IPS-11a (cell line): ENCODE measurements around the gene FAAP24.
"Not testable (repeated sequence)": the region's sequence is repeated elsewhere in the genome, so short reads cannot be mapped to it uniquely, and the experiment has no call there.

Source experiments
- H3K4me3 ChIP-seq: one replicate; pipeline ENCODE4 v1.5.1; 2013; ENCODE audit warnings: low read depth, low read length, control low read depth

The FAAP24 gene, protein sequence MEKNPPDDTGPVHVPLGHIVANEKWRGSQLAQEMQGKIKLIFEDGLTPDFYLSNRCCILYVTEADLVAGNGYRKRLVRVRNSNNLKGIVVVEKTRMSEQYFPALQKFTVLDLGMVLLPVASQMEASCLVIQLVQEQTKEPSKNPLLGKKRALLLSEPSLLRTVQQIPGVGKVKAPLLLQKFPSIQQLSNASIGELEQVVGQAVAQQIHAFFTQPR

DNA sequence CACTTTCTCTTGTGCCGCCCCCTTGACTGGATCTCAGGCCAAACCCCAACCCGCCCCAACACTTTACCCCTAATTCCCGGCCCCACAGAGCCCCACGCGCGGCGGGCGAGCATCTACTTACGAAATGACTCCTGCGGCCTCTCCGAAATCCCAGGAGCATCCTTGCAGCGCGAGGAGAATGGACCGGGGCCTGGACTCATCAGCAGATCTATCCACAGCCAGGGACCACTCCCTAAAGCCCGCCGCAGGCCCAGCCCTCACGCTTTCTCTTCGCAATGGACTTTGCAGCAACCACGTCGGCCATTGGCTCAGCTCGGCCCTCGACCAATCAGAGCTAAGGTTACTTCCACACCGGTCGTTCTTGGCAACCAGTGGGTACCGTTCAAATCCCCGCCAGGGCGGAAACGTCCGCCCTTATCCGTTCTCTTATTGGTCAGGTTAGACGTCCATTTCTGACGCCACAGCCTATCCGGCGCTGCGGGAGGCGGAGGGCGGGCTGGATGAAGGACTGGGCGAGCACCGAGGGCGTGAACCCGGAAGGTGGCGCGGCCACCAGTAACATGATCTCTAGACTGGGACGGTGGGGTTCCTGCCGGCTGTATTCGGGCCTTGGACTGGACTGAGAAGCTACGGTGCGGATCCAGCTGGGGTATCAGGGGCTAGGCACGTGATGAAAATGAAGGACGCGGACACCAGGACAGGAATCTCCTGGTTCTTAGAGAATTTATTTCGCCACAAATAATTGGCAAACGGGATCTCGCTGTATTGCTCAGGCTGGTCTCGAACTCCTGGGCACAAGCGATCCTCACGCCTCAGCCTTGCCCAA lies at the start of gene FAAP24, which contains the start of gene CEP89:
Gene FAAP24 (plus strand): TSS at position 528 of the 826 bp plus-strand sequence. CDS start 955 bp downstream, outside the sequence.
Gene CEP89 (minus strand): TSS at position 244 of the 826 bp plus-strand sequence. CDS start 84 bp downstream, at position 160.
- peak within 1 kb of the TSS; percentile 78 for H3K4me3 ChIP-seq

DNA sequence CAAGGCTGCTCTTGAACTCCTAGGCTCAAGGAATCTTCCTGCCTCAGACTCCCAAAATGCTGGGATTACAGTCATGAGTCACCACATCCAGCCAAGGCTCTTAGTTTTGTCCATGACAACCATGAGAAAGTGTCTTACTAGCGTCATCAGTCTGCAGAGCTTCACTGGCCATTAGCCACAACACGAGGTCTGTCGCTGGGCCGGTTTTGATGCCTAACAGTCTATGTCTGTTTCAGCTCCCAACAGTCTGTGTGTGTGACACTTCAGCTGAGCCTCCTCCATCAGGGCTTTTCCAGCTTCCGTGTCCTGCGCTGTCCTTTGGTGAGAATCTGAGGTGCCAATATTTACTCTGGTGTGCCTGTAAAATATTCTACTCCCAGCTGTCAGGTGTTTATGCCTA lies 47.8 kb upstream of the FAAP24 start:
- no peak overlapping the region for H3K4me3 ChIP-seq

DNA sequence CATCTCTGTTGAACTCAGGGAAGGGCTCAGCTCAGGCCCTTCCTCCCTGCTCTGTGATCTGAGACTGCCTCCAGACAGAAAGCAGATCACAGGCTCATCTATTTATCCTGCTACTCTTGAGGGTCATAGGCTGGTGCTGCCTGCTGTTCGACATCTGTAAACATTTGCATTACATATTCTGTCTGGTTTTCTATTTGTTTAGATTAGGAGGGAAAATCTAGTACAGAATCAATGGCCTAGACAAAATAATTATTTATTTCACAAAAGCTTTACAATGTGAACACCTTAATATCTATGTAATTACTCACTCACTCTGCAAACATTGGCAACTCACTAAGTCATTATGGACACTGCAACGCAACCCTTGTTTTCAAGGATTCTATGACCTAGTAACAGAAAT lies 43.2 kb upstream of the FAAP24 start:
- no peak overlapping the region for H3K4me3 ChIP-seq

DNA sequence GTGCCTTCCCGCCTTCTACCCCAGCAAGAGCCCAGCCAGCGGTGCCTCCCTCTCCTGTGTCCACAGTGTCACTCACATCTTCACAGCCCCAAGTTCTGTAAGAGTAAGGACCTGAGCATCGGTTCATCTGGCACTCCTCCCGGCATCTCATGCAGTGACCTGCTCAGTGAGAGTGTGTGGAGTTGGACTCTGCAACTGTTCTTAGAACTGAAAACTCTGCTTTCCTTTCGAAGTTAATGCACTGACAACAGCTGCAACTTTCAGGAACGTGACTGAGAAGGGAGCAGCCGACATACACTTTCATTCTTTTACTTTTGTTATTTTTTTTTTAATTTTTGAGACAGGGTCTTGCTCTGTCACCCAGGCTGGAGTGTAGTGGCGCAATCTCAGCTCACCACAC lies 41.5 kb upstream of the FAAP24 start:
- H3K4me3 ChIP-seq, result no peak overlapping the region

DNA sequence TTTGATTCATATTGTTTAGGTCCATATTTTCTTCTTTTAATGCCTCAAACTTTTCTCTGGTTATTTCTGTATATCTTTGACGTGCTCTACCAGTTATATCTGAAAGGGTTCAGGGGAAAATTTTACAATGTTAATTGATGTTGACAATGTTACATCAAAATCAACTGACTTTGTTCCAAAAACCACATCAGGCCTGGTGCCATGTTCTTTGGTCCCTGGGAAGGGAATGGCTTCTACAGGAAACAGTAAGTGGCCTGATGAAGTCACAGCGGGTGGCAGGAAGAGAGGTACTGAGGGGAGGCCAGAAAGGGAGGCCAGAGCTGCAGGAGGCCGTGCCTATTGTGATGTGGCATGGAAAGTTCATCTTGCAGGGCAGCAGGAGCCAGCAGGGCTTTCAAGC lies 38.5 kb upstream of the FAAP24 start:
- no peak overlapping the region for H3K4me3 ChIP-seq

DNA sequence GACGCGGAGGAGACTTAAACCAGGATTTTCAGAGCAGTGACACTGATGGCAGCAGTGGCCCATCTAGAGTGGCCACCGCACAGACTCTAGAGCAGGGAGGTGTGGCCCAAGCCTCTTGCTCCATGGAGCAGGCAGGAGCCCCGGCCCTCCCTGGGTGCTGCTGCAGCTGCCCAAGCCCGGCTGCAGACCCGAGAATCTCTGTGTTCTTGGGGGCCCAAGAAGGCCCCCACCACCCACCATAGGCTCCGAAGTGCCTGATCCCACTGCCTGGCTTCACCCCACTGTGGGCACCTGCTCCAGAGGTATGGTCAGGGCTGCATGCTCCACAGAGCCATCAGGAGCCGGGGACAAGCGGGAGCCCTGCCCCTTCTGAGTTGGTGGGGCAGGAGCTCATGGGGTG lies 36.4 kb upstream of the FAAP24 start:
- H3K4me3 ChIP-seq, result no peak overlapping the region

DNA sequence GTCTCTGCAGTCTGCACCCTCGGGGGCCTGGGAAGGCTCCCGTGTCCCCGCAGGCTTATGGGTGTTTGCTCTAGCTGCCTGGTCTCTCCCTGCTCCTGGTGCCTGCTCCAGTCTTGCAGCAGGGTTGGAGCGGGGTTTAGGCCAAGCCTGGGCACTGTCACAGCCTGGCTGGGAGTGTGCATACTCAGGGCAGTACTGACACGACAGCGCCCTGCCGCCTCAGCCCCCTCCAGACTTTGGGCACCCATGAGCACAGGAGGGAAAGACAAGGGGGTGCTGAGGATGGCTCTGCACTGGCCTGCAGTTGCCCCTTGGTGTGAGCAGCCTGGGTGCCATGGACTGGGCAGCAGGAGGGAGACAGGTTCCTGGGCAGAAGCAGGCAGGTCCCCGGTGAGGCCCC lies 36.0 kb upstream of the FAAP24 start:
- no peak overlapping the region for H3K4me3 ChIP-seq

DNA sequence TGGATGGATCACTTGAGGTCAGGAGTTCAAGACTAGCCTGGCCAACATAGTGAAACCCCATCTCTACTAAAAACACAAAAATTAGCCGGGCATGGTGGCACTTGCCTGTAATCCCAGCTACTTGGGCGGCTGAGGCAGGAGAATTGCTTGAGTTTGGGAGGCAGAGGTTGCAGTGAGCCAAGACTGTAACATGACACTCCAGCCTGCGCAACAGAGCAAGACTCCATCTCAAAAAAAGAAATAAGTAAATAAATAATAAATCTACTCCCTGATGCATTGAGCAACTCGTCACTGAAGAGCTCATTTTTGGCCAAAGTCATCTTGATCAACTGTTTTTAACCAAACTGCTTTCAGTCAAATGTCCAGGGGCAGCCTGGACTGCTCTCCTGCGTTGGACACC lies 30.8 kb upstream of the FAAP24 start:
- H3K4me3 ChIP-seq, result not testable (repeated sequence)

DNA sequence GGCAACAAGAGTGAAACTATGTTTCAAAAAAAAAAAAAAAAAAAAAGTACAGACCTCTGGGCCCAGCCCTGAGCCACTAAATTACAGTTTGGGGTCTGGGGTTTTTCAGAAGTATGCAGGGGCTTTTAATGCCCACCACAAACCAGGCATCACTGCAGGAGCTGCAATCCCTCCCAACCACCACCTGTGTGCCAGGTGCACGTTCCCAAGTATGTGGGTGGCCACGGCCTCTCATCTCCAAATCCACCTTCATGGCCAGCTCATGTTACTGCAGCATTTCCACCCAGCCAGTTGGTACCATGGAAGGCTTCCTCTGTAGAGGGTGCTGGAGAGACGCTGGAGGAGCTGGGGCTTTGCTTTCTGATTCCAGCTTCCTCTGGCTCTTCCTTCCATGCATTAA lies 26.8 kb upstream of the FAAP24 start:
- no peak overlapping the region for H3K4me3 ChIP-seq

DNA sequence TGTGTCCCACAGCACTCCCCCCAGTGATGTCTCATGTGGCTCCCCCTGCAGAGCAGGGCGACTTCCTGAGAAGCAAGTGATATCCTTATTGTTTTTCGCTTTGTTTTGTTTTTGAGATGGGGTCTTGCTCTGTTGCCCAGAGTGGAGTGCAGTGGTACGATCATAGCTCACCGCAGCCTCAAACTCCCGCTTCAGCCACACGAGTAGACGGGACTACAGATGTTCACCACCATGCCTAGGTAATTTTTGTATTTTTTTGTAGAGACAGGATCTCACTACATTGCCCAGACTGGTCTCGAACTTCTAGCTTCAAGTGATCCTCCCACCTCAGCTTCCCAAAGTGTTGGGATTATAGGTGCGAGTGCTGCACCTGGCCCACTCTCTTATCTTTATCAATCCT lies 5.3 kb upstream of the FAAP24 start:
- H3K4me3 ChIP-seq, result no peak overlapping the region

DNA sequence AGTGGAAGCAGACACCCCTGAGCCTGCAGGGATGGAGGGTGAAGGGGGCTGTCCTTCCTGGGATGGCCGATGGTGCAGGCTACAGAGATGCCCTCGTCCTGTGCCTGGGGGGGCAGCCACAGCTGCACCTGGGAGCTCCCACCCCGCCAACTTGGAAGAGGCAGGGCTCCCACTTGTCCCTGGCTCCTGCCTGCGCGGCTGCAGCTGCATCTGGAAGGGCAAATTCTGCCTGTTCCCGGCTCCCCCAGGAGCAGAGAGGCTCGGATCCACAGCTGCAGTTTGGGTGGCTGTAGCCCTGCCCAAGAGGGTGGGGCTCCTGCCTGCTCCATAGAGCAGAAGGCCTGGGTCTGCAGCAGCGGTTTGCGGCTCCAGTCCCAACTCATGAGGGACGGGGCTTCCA lies 2.5 kb upstream of the FAAP24 start:
- no peak overlapping the region for H3K4me3 ChIP-seq

DNA sequence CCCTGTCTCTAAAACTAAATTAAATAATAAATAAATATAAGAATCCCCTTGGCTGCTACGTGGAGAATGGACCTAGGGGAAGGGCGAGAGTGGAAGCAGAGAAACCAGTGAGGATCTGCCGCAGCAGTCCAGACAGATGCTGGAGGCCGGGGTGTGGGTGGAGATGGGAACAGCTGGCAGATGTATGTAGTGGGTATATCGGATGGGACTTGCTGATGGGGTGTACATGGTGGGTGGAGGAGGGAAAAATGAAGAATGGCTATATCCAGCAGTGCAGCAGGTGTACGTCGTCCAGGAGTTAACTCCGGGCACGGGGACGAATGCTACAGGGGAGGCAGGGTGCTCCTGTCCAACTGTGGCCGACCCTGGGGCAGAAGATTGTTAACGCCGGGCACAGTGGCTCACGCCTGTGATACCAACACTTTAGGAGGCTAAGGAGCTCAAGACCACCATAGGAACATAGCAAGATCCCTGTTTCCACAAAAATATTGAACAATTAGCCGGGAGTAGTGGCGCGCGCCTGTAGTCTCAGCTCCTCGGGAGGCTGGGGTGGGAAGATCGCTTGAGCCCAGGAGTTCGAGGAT lies 938 bp upstream of the FAAP24 start:
- peak overlapping the region; percentile 78 for H3K4me3 ChIP-seq

DNA sequence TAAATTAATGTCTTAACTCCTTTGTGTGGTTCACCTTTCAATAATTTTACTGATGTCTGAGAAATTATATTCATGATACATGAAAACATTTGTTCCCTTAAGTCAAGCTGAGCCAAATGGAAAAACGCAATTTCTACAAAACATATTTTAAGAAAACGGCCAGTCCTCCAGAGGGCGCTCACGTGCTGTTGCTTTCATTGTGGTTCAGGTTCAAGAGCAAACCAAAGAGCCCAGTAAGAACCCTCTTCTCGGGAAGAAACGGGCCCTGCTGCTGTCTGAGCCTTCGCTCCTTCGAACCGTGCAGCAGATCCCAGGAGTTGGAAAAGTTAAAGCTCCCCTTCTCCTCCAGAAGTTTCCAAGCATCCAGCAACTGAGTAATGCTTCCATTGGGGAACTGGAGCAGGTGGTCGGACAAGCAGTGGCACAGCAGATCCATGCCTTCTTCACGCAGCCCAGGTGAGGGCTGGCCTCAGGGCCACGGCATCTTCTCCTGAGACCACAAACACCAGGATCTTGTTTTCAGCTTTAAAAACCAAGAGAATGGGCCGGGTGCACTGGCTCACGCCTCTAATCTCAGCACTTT lies 4.3 kb downstream of the FAAP24 start:
- no peak overlapping the region for H3K4me3 ChIP-seq

DNA sequence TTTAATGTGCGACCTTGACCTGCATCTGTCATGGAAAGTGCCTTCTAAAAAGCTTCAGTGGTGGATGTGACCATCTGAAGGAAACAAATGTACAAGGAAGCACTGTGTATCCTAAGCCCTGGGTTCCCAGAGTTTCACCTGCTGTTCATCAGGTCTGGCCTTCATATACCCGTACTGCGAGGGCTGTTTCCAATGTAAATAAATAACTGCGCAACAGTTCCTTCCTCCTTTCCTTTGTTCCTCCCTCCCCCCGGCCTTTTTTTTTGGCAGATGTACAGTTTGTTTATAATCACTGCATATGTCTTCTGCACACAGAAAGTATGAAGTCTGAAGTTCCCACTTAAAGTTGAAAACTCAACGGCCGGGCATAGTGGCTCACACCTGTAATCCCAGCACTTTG lies 5.2 kb downstream of the FAAP24 start:
- no peak overlapping the region for H3K4me3 ChIP-seq

DNA sequence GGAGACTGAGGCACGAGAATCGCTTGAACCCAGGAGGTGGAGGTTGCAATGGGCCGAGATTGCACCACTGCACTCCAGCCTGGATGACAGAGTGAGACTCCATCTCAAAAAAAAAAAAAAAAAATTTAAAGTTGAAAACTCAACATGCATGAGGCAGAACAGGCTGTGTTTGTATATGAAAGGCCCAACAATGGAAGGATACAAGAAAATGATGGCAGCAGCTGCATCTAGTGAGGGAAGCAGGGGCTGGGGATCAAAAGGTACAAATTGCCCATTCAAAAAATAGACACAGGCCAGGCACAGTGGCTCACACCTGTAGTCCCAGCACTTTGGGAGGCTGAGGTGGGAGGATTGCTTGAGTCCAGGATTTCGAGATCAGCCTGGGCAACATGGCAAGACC lies 5.8 kb downstream of the FAAP24 start:
- not testable (repeated sequence) for H3K4me3 ChIP-seq

DNA sequence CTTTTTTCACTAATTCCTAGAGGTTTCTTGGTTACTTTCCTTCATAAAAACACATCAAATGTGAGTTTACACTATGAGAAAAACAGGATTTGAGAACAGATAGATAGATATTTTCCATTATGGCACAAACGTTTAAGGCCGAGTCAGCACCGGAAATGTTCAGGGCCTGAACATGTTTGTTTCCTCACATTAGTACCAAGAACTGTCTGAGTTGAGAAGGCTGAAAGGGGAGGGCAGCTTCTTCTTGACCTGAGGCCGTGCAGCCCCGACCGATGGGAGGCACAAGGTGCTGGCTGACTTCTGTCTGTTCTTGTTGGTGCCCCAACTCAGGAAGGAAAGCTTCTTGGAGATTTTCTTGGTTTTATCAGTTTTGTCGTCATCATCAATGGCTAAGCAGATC lies 7.8 kb downstream of the FAAP24 start:
- not testable (repeated sequence) for H3K4me3 ChIP-seq

DNA sequence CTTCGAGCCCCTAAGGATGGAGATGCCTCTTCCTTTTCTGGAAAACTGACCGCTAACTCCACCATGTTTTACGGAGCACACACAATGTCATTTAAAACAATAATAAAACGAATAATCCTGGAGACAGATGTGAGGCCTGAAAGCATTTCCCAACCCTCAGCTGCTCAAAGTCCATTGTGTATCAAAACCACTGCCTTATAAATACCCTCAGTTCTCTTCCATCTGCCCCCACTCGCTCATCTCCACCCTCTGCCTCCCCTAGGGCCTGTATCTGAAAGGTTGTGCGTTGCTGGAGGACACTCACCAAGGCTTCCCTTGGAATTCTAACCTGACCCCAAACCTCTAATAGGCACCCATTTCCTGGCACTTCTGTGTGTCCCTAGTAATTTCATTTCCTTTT lies 10.4 kb downstream of the FAAP24 start:
- not testable (repeated sequence) for H3K4me3 ChIP-seq

DNA sequence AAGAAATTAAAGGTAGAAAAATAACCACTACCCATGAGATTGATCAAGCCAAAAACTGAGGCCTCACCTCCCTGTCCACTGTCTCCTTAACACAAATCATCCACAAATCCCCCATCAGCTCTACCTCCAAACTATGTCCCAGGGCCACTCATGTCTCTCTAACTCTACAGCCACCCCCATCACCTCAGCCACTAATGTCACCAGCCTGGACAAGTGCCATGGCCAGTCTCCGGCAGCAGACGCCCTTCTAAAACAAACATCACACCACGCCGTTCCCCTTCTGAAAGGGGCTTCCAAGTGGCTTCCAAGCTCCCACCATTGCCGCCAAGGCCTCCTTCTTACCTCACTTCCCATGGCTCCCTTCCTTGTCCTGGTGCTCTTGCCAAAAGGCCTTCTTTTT lies 16.2 kb downstream of the FAAP24 start:
- not testable (repeated sequence) for H3K4me3 ChIP-seq

DNA sequence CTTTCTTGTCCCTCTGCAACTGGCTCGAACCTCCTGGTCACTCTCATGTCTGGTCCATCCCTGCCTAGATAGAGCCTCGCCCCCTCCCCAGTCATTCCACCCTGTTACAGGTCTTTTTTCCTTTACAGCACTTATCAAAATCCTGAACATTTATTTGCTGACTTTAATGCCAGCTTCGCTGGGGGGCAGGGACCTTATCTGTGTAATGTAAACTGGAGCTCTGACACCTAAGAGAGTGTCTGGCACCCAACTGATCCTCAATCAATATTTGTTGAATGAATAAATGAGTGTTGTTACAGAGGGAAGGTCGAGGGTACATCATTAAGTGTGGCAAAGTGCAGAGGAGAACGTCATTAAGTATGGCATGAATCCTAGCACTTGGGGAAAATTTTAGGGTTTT lies 16.7 kb downstream of the FAAP24 start:
- no peak overlapping the region for H3K4me3 ChIP-seq

DNA sequence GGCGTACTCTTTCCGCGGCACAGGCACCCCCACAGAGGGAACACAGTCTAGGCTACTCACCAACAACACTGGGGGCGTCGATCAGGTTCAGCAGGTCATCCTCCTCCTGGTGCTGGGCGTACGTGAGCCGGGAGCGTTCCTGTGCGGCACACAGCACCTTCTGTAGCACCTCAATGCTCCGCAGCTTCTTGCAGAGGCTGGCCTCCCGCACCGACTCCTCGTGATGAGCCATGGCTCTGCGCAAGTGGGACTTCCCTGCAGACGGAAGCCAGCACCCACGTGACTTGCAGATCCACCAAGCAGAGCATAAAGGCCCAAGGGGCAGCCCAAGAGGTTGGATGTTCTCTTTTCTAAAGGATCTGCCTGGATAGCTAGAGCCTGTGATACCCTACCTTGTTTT lies 23.9 kb downstream of the FAAP24 start:
- not testable (repeated sequence) for H3K4me3 ChIP-seq

DNA sequence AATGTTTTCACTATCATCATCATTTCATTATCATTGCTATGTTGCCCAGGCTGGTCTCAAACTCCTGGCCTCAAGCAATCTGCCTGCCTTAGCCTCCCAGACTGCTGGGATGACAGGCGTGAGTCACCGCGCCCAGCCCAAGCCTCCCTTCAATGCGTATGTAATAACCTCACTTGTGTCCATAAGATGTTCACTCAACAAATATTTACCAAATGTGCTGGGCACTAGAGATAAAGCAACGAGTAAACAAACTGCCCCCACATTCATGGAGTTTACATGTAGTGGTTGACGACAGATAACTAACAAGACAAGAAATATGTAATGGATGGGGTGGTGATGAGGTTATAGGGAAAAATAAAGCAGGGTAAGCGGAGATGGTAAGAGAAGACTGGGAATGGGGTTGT lies 25.0 kb downstream of the FAAP24 start:
- H3K4me3 ChIP-seq, result not testable (repeated sequence)
